ENCODE measurements around the gene PPP1R10. TPM values are rescaled to one million over a fixed set of nuclear protein-coding genes. Genes with fewer than 3 reads are reported as not detected.

Gene PPP1R10
- total and polyA plus RNA-seq, 7 donors: 5.5 to 42.5 (median 27.1) TPM

DNA sequence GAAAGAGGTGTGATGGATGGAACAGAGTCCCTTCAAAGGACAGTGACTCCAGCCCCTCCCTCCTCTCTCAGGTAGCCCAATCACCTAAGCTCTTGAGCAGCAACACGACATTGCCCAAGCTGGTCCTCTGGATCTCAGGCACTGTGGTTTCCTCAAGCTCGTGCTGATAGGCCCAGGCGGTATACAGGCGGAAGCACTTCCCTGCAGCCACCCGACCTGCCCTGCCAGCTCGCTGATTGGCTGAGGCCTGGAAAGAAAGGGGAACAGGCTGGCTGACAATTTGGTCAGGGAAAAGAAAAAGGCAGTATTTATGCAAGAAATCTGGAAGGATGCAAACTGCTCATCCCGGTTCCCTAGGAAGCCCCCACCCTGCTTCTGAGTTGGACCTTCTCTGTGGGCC lies 39.5 kb upstream of the PPP1R10 start:
- DNase-seq: no peak
- Histone ChIP-seq H3K4me1 (no peaks in the 10 kb centered on the region), H3K36me3 (ENCODE audit: insufficient read depth in 1 of 2, low read depth in 1 of 2) (peaks cover 5 to 100% of the 10 kb centered on the region in 2 donors), H3K27ac (no peak overlapping the region), H3K9me3 (no peaks in the 10 kb centered on the region), H3K4me3 (no peak overlapping the region), H3K27me3 (ENCODE audit: insufficient read depth in 3 of 3, low read length in 2 of 3) (no peaks in the 10 kb centered on the region)
- no peak for ATAC-seq
- 78 to 85% (median 81%) methylated on average over 7 of the region's 7 CpGs for WGBS, 3 donors
- no peak for TF ChIP-seq CTCF (IDR thresholded peaks at IDR 0.05)
- intact Hi-C loops (cut with DNase I): no loop called here

- ATAC-seq (no peak), DNase-seq (no peak)
- Histone ChIP-seq H3K4me3 (no peak overlapping the region), H3K27ac (no peak overlapping the region), H3K4me1 (no peaks in the 10 kb centered on the region), H3K9me3 (no peaks in the 10 kb centered on the region), H3K36me3 (ENCODE audit: insufficient read depth in 1 of 2, low read depth in 1 of 2) (peaks cover 5 to 100% of the 10 kb centered on the region in 2 donors), H3K27me3 (ENCODE audit: insufficient read depth in 3 of 3, low read length in 2 of 3) (no peaks in the 10 kb centered on the region)
- WGBS, 3 donors: 84 to 93% (median 89%) methylated on average over 3 of the region's 3 CpGs
- intact Hi-C loops (cut with DNase I): no loop called here
- TF ChIP-seq CTCF (IDR thresholded peaks at IDR 0.05): no peak
Observed at GRCh38 chr6:30655743-30656094, 38.7 kb upstream of the PPP1R10 start.

GRCh38 chr6:30654798-30655742 lies 38.0 kb upstream of the PPP1R10 start:
- TF ChIP-seq CTCF (IDR thresholded peaks at IDR 0.05): no peak
- no peaks in the 10 kb centered on the region for H3K9me3 ChIP-seq
- H3K36me3 ChIP-seq (ENCODE audit: insufficient read depth in 1 of 2, low read depth in 1 of 2): peaks cover 5 to 98% of the 10 kb centered on the region in 2 donors
- 81 to 86% (median 84%) methylated on average over 19 of the region's 19 CpGs for WGBS, 3 donors
- H3K27ac ChIP-seq: no peak overlapping the region
- no peaks in the 10 kb centered on the region for H3K27me3 ChIP-seq (ENCODE audit: insufficient read depth in 3 of 3, low read length in 2 of 3)
- no peaks in the 10 kb centered on the region for H3K4me1 ChIP-seq
- ATAC-seq: no peak
- intact Hi-C loops (cut with DNase I): no loop called here
- DNase-seq: no peak
- no peak overlapping the region for H3K4me3 ChIP-seq

GRCh38 chr6:30651143-30651542 lies 34.1 kb upstream of the PPP1R10 start:
- Histone ChIP-seq H3K4me1 (peaks cover 8% of the 10 kb centered on the region), H3K36me3 (ENCODE audit: insufficient read depth in 1 of 2, low read depth in 1 of 2) (peaks cover 4 to 70% of the 10 kb centered on the region in 2 donors), H3K27me3 (ENCODE audit: insufficient read depth in 3 of 3, low read length in 2 of 3) (no peaks in the 10 kb centered on the region), H3K27ac (no peak overlapping the region), H3K4me3 (no peak overlapping the region), H3K9me3 (no peaks in the 10 kb centered on the region)
- 84 to 92% (median 86%) methylated on average over 12 of the region's 12 CpGs for WGBS, 3 donors
- intact Hi-C loops (cut with DNase I): no loop called here
- no peak for DNase-seq
- ATAC-seq: no peak
- TF ChIP-seq CTCF (IDR thresholded peaks at IDR 0.05): no peak
